ENCODE measurements around the gene IGIP.

The IGIP gene

GRCh38 chr5:140165101-140165922 lies 39.6 kb downstream of the IGIP start:
- no peak for DNase-seq (ENCODE audit: low read depth, low spot score)

GRCh38 chr5:140165923-140166270 lies 40.2 kb downstream of the IGIP start:
- no peak for DNase-seq (ENCODE audit: low read depth, low spot score)

- DNase-seq (ENCODE audit: low read depth, low spot score), result no peak
These were observed 41.2 kb downstream of the IGIP start for GRCh38 chr5:140166911-140167310.

- DNase-seq (ENCODE audit: low read depth, low spot score), result no peak
These were observed 42.6 kb downstream of the IGIP start for GRCh38 chr5:140168371-140168770.

- DNase-seq (ENCODE audit: low read depth, low spot score), result no peak
These were observed 43.7 kb downstream of the IGIP start for GRCh38 chr5:140169410-140169809.

- no peak for DNase-seq (ENCODE audit: low read depth, low spot score)
These were observed 46.7 kb downstream of the IGIP start for GRCh38 chr5:140172483-140172882.

GRCh38 chr5:140174014-140174413 lies 48.3 kb downstream of the IGIP start:
- DNase-seq (ENCODE audit: low read depth, low spot score), result no peak

- peak; percentile 84 for DNase-seq (ENCODE audit: low read depth, low spot score)
These were observed 49.0 kb downstream of the IGIP start, which contains the start of gene CYSTM1 for GRCh38 chr5:140174465-140175366. Gene CYSTM1 (plus strand): TSS chr5:140175188. CDS start chr5:140194466, 19,278 bp downstream.

- no peak for DNase-seq (ENCODE audit: low read depth, low spot score)
These were observed 49.8 kb downstream of the IGIP start for GRCh38 chr5:140175367-140176030.

- DNase-seq (ENCODE audit: low read depth, low spot score), result no peak
These were observed 50.3 kb downstream of the IGIP start for GRCh38 chr5:140176031-140176387.

- DNase-seq (ENCODE audit: low read depth, low spot score), result no peak
These were observed 52.3 kb downstream of the IGIP start for GRCh38 chr5:140178086-140178410.

- DNase-seq (ENCODE audit: low read depth, low spot score), result no peak
These were observed 52.9 kb downstream of the IGIP start for GRCh38 chr5:140178482-140179116.
